HG03175 (cell line): ENCODE measurements around the gene GRIPAP1.

Source experiments
- ATAC-seq: cut with Tn5 transposase; IDR thresholded peaks from one replicate; pipeline ENCODE4 v1.9.1; 2021; ENCODE audit warnings: mild to moderate bottlenecking, moderate library complexity; ENCODE audit not compliant: unreplicated experiment

GRIPAP1 gene

DNA sequence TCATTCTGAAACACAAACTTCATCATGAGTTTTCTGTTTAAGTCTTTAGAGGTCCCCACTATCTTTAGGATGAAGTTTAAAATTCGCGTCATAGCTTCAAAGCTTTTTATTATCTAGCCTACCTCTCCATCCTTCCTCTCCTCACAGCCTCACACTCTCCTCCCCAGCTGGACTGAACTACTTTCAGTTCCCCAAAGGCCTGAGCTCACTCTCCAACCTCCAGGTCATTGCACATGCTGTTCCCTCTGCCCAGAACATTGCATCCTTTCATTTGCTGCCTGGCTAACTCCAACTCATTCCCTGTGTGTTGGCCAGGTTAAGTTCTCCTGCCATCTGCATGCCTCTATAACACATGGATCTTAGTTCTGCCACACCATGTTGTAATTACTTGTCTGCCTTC, 41.8 kb downstream of the GRIPAP1 start:
- ATAC-seq = no peak

- ATAC-seq = no peak
Measured at GRCh38 chrX:48958635-48959094, 43.4 kb downstream of the GRIPAP1 start.

- peak; percentile 88 for ATAC-seq
Measured at GRCh38 chrX:48957827-48958634, 44.0 kb downstream of the GRIPAP1 start.

DNA sequence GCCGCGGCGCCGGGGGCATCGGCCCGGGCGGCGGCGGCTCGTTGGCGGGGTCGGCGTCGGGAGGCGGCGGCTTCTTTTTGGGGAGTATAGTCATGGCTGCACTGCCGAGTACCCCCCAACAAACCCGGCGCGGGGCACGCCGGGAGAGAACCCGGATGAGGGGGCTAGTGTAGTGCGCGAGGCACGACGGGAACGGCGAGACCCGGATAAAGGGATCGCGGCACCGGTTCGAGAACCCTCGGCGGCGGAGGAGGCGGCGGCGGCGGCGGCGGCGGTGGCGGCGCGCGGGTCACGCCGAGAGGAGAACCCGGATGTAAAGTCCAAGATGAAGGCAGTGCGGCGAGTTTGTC, 44.6 kb downstream of the GRIPAP1 start, which contains the start of gene OTUD5:
OTUD5 (minus strand) TSS at position 131 of the 350 bp plus-strand sequence; CDS start at position 94, 37 bp downstream.
- ATAC-seq = peak; percentile 29

DNA sequence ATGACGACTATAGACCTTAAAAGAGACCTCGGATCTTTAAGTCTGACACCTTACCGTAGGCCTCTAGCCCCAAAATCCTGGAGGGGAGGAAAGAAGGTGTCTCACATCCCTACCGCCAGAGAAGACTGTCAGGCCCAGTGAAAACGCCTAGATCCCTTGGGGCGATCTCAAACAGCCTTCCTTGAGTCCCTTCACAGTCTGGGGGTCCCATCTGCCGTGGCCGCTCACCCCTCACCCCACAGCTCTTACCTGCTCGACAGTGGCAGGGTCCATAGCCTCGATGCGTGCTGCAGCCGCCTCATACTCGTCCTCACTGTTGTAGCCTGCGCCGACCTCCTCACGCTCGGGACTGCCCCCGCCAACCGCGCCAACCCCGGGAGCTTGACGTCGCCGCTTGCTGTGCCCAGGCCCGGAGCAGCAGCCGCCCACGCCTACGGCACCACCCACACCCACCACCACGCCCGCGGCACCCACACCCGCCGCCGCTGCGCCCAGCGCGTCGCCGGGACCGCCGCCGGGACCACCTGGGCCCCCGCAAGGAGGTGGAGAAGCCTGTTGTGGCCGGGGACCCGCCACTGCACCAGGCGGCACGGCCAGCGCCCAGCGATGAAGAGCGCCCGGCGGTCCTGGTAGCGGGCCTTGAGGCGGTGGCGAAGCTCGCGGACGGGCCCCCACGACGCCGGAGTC, 45.2 kb downstream of the GRIPAP1 start:
- no peak for ATAC-seq

- ATAC-seq = no peak
Measured at GRCh38 chrX:48948589-48948988, 53.5 kb downstream of the GRIPAP1 start.

DNA sequence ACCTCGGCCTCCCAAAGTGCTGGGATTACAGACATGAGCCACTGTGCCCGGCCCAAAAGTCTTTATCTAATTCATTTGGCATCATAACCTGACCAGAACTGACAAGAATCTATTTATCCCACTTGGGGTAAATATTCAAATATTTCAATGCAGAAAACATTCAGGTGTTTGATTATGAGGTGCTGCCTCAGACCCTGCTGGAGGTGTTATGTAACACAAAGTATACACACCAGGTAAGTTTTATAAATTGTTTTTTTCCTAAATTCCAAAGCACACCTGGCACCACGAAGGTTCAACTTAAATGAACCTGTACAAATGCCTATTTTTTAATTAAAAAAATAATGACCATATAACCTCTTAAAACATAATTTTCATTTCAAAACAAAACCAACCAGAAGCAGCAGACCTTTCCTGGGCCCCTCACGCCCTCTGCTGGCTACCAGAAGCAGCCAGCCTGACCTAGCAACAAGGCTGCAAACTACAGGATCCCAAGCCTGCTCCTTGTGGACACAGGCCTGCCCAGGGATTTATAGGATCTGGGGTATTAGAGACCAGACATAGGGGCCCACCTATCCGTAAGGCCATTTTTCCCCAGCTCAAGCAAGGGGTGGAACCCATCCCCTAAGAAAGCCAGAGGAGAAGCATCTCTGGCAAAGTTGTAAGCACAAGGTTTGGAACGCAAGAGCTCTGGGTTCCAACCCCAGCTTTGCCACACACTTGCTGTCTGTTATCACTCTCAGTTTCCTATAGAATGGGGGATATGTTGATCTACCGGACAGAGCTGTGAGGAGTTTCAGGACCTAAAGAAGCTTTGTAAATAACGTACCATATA, 56.3 kb downstream of the GRIPAP1 start:
- ATAC-seq = no peak

GRCh38 chrX:48942895-48943294, 59.2 kb downstream of the GRIPAP1 start:
- no peak for ATAC-seq

- ATAC-seq = no peak
Measured at GRCh38 chrX:48940404-48940955, 61.6 kb downstream of the GRIPAP1 start.

GRCh38 chrX:48939524-48940228, 62.4 kb downstream of the GRIPAP1 start:
- ATAC-seq = no peak

DNA sequence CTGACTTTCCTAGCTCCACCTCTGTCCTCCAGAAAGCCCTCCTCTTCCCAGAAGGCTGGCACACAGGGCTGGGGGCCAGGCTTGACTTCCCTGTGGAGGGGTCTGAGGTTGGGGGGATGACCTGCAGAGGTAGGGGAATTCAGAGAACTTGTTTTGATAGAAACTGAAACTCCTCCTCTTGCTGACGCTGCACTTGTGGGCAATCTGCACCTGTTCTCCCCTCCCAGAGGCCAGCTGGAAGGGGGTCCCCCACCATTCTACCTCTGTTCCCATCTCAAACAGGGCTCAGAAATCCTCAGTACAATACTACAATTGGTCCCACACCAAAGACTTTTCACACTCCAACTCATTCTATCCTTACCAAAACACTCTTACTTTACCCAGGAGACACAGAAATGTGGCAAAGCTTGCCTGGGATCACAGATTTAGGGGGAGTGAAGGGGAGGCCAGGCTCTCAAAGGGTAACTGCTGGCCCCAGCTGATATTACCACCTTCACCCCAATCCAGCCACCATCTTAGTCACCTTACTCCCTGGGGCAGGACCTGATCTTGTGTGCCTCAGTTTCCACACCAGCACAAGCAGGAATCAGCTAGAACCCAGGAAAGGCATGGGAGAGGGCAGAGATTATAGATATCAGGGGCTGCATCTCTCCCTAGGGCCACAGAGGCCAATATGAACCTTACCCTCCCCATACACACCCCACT, 63.2 kb downstream of the GRIPAP1 start:
- ATAC-seq = peak; percentile 47

DNA sequence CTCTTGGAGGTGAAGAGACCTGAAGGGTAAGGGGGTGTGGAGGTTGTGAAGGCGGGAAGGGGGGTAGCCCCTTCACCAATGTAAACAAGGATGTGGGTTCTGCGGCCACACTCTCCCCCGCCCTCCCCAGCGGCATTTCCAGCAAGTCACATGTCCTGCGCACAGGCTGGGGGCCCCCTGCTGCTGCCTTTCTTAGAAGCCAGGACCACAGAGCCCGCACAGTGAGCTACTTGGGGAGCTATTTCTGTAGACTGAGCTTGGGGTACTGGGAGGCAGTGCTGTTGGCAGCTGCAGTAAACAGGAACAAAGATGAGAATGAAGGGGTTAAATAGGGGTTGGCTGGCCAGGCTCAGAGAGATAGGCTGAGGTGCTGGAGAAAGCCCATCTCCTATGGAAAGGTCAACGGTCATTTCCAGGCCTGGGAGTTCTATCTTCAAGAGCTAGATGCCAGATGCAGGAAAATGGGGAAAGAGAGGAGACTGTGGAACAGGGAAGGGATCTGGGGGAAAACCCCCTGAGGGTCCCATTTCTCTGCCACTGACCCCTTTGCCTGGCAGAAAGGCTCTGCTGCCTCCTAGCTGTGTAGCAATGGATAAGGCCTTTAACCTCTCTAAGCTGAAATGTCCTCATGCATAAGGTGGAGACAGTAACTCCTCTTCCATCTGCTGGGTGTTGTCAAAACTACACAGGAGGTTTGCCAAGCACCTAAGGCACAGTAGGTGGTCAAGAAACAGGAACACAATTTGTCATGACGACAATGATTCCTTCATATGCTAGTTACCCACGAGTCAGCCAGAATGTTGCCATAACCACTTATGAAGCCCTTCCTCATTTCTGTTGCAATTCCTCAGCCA, 64.8 kb downstream of the GRIPAP1 start:
- ATAC-seq = peak; percentile 70

GRCh38 chrX:48936429-48937053, 65.5 kb downstream of the GRIPAP1 start:
- no peak for ATAC-seq

GRCh38 chrX:48935301-48935670, 66.8 kb downstream of the GRIPAP1 start:
- ATAC-seq = no peak

DNA sequence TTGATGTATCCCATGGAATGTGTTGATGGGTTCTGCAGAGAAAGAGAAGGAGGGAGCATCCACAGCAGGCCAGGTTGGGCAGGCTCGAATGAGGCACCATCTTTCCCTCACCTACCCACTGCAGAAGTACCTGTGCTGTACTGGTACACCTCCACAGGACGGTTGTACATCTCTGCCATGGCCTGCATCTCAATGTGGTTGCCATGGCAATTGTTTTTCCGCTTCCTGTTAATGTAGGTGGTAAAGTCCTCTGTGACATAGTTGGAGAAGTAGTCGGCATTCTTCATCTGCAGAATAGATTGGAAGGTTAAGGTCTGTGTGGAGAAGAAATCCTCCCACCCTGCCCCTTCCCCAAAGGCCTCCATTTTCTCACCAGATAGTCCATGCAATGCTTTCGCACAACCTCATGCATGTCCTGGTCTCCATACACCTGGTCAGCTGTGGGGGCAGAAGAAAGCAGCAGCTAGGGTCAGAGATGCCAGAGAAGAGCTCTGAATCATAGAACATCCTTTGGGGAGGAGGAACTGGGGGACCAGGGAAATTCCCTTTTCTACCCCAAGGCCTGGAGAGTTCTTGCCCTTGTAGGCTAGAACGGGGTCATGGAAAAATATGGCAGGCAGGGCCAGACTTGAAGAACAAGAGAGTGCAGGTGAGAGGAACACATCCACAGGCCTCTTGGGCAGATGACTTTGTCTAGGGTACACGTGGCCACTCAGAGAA, 67.3 kb downstream of the GRIPAP1 start:
- no peak for ATAC-seq

GRCh38 chrX:48933757-48934156, 68.3 kb downstream of the GRIPAP1 start:
- ATAC-seq = no peak

DNA sequence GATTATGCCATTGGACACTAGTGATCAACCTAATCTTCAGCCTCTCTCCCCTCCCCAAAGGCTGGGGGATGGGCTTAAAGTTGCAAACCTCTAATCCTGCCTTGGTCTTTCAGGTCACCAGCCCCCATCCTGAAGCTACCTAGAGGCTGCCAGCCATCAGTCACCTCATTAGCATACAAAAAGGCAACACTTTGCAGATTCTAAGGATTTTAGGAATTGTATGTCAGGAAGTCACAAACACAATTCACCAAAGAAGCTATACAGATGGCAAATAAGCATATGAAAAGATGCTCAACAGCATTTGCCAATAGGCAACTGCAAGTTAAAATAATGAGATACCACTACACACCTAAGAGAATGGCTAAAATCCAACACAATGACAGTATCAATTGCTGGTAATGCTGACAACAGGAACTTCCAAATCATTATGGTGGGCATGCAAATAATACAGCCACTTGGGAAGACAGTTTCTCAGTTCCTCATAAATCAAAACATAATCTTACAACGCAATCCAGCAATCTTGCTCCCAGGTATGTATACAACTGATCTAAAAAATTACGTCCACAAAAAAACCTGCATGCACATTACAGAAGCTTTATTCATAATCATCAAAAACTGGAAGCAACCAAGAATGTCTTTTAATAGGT, 74.2 kb downstream of the GRIPAP1 start:
- ATAC-seq = no peak
